Adipocyte (in vitro differentiated cells): ENCODE measurements around the gene OTULIN.

Experiments
- DNase-seq: peaks from one replicate; pipeline ENCODE4 v3.0.0-alpha.2; 2015; ENCODE audit warnings: low read depth
- H3K27me3 ChIP-seq: replicated peaks from 2 replicates; pipeline ENCODE4 v1.7.0; 2013; ENCODE audit warnings: mild to moderate bottlenecking, low read length, moderate library complexity; ENCODE audit not compliant: control insufficient read depth, insufficient read depth
- H3K36me3 ChIP-seq: 2 replicates; pipeline ENCODE4 v1.7.0; 2013; ENCODE audit warnings: low read length, mild to moderate bottlenecking, moderate library complexity; ENCODE audit not compliant: control insufficient read depth, insufficient read depth, severe bottlenecking
- H3K4me1 ChIP-seq: 2 replicates; pipeline ENCODE4 v1.7.0; 2013; ENCODE audit warnings: mild to moderate bottlenecking, low read length, moderate library complexity; ENCODE audit not compliant: control insufficient read depth, insufficient read depth
- H3K4me3 ChIP-seq: 2 replicates; pipeline ENCODE4 v1.7.0; 2013; ENCODE audit warnings: mild to moderate bottlenecking, low read length, moderate library complexity
- H3K9ac ChIP-seq: 2 replicates; pipeline ENCODE4 v1.7.0; 2013; ENCODE audit warnings: mild to moderate bottlenecking, low read length, moderate library complexity
- H3K9me3 ChIP-seq: 2 replicates; pipeline ENCODE4 v1.7.0; 2013; ENCODE audit warnings: mild to moderate bottlenecking, low read length, moderate library complexity; ENCODE audit not compliant: control insufficient read depth

The OTULIN gene

GRCh38 chr5:14735944-14736343, 71.4 kb downstream of the OTULIN start:
- Histone ChIP-seq H3K4me1 (peaks cover 10% of the 10 kb centered on the region), H3K4me3 (no peak overlapping the region), H3K36me3 (peaks cover 3% of the 10 kb centered on the region), H3K9ac (no peak overlapping the region), H3K9me3 (no peaks in the 10 kb centered on the region), H3K27me3 (no peaks in the 10 kb centered on the region)
- no peak for DNase-seq

- Histone ChIP-seq H3K36me3 (peaks cover 7% of the 10 kb centered on the region), H3K9me3 (no peaks in the 10 kb centered on the region), H3K9ac (no peak overlapping the region), H3K27me3 (no peaks in the 10 kb centered on the region), H3K4me1 (peaks cover 10% of the 10 kb centered on the region), H3K4me3 (no peak overlapping the region)
- no peak for DNase-seq
Measured at GRCh38 chr5:14737291-14737690, 72.8 kb downstream of the OTULIN start.

- Histone ChIP-seq H3K4me3 (no peak overlapping the region), H3K4me1 (peaks cover 10% of the 10 kb centered on the region), H3K36me3 (peaks cover 7% of the 10 kb centered on the region), H3K9ac (no peak overlapping the region), H3K27me3 (no peaks in the 10 kb centered on the region), H3K9me3 (no peaks in the 10 kb centered on the region)
- DNase-seq, result no peak
Measured at GRCh38 chr5:14738050-14738449, 73.5 kb downstream of the OTULIN start.

- peaks cover 10% of the 10 kb centered on the region for H3K4me1 ChIP-seq
- no peak overlapping the region for H3K9ac ChIP-seq
- no peaks in the 10 kb centered on the region for H3K27me3 ChIP-seq
- no peaks in the 10 kb centered on the region for H3K9me3 ChIP-seq
- peak; percentile 22 for DNase-seq
- H3K4me3 ChIP-seq, result no peak overlapping the region
- H3K36me3 ChIP-seq, result peaks cover 7% of the 10 kb centered on the region
Measured at GRCh38 chr5:14739538-14739937, 75.0 kb downstream of the OTULIN start.

GRCh38 chr5:14739981-14740380, 75.5 kb downstream of the OTULIN start:
- H3K9ac ChIP-seq, result no peak overlapping the region
- H3K4me3 ChIP-seq, result no peak overlapping the region
- DNase-seq, result no peak
- no peaks in the 10 kb centered on the region for H3K27me3 ChIP-seq
- peaks cover 10% of the 10 kb centered on the region for H3K4me1 ChIP-seq
- H3K36me3 ChIP-seq, result peaks cover 7% of the 10 kb centered on the region
- no peaks in the 10 kb centered on the region for H3K9me3 ChIP-seq

- no peak overlapping the region for H3K9ac ChIP-seq
- H3K4me3 ChIP-seq, result no peak overlapping the region
- DNase-seq, result no peak
- peaks cover 10% of the 10 kb centered on the region for H3K4me1 ChIP-seq
- H3K36me3 ChIP-seq, result peaks cover 15% of the 10 kb centered on the region
- H3K9me3 ChIP-seq, result no peaks in the 10 kb centered on the region
- no peaks in the 10 kb centered on the region for H3K27me3 ChIP-seq
Measured at GRCh38 chr5:14741131-14741530, 76.6 kb downstream of the OTULIN start.

GRCh38 chr5:14741801-14742440, 77.4 kb downstream of the OTULIN start:
- H3K9me3 ChIP-seq, result no peaks in the 10 kb centered on the region
- peaks cover 10% of the 10 kb centered on the region for H3K4me1 ChIP-seq
- no peak overlapping the region for H3K4me3 ChIP-seq
- no peak overlapping the region for H3K9ac ChIP-seq
- peaks cover 15% of the 10 kb centered on the region for H3K36me3 ChIP-seq
- no peaks in the 10 kb centered on the region for H3K27me3 ChIP-seq
- no peak for DNase-seq

GRCh38 chr5:14742498-14742897, 78.0 kb downstream of the OTULIN start:
- Histone ChIP-seq H3K4me1 (peaks cover 10% of the 10 kb centered on the region), H3K9ac (no peak overlapping the region), H3K36me3 (peaks cover 15% of the 10 kb centered on the region), H3K9me3 (no peaks in the 10 kb centered on the region), H3K4me3 (no peak overlapping the region), H3K27me3 (no peaks in the 10 kb centered on the region)
- DNase-seq, result no peak

GRCh38 chr5:14743601-14744295, 79.2 kb downstream of the OTULIN start:
- Histone ChIP-seq H3K9me3 (no peaks in the 10 kb centered on the region), H3K4me1 (peaks cover 10% of the 10 kb centered on the region), H3K27me3 (no peaks in the 10 kb centered on the region), H3K9ac (no peak overlapping the region), H3K4me3 (no peak overlapping the region), H3K36me3 (peaks cover 15% of the 10 kb centered on the region)
- DNase-seq, result peak; percentile 53

- H3K36me3 ChIP-seq, result peaks cover 15% of the 10 kb centered on the region
- no peak for DNase-seq
- no peak overlapping the region for H3K9ac ChIP-seq
- H3K4me3 ChIP-seq, result no peak overlapping the region
- H3K9me3 ChIP-seq, result no peaks in the 10 kb centered on the region
- peaks cover 6% of the 10 kb centered on the region for H3K4me1 ChIP-seq
- H3K27me3 ChIP-seq, result no peaks in the 10 kb centered on the region
Measured at GRCh38 chr5:14744296-14745187, 80.0 kb downstream of the OTULIN start.

- Histone ChIP-seq H3K9me3 (no peaks in the 10 kb centered on the region), H3K4me1 (no peaks in the 10 kb centered on the region), H3K9ac (no peak overlapping the region), H3K4me3 (no peak overlapping the region), H3K27me3 (no peaks in the 10 kb centered on the region), H3K36me3 (peaks cover 20% of the 10 kb centered on the region)
- DNase-seq, result no peak
Measured at GRCh38 chr5:14745188-14745563, 80.7 kb downstream of the OTULIN start.
